Fibroblast of pulmonary artery (primary cell): Measurements from ENCODE around the gene FIG4.
A peak's percentile ranks its signal among the peaks of the same experiment; 100 is the strongest.
"Not testable (repeated sequence)": the region's sequence is repeated elsewhere in the genome, so short reads cannot be mapped to it uniquely, and the experiment has no call there.

Experiments used
- DNase-seq: peaks from one replicate; pipeline ENCODE4 v3.0.0-alpha.2; 2010; ENCODE audit warnings: low read depth
- H3K4me3 ChIP-seq: replicated peaks from 2 replicates; pipeline ENCODE4 v1.5.1; 2011; ENCODE audit warnings: low read depth, mild to moderate bottlenecking, control low read depth, low read length, moderate library complexity
- CTCF ChIP-seq: IDR thresholded peaks from 2 replicates; pipeline ENCODE4 v1.5.1; 2011; ENCODE audit warnings: mild to moderate bottlenecking, control low read depth, low read length, inconsistent platforms; ENCODE audit errors: missing control alignments

The FIG4 gene

GRCh38 chr6:109767961-109768360, 76.9 kb downstream of the FIG4 start:
- H3K4me3 ChIP-seq = no peak overlapping the region
- TF ChIP-seq CTCF = no peak
- DNase-seq = peak; percentile 25

- no peak for TF ChIP-seq CTCF
- H3K4me3 ChIP-seq = no peak overlapping the region
- DNase-seq = no peak
Observed at GRCh38 chr6:109768485-109768884, 77.4 kb downstream of the FIG4 start.

- TF ChIP-seq CTCF = no peak
- DNase-seq = no peak
- no peak overlapping the region for H3K4me3 ChIP-seq
Observed at GRCh38 chr6:109769213-109769612, 78.1 kb downstream of the FIG4 start.

- no peak overlapping the region for H3K4me3 ChIP-seq
- TF ChIP-seq CTCF = no peak
- DNase-seq = no peak
Observed at GRCh38 chr6:109770047-109770446, 79.0 kb downstream of the FIG4 start.

- DNase-seq = no peak
- no peak overlapping the region for H3K4me3 ChIP-seq
- no peak for TF ChIP-seq CTCF
Observed at GRCh38 chr6:109770779-109771178, 79.7 kb downstream of the FIG4 start.

- H3K4me3 ChIP-seq, DNase-seq: not testable (repeated sequence)
Observed at GRCh38 chr6:109771939-109772755, 81.1 kb downstream of the FIG4 start.

GRCh38 chr6:109772883-109773431, 81.9 kb downstream of the FIG4 start:
- no peak for DNase-seq
- TF ChIP-seq CTCF = no peak
- H3K4me3 ChIP-seq = no peak overlapping the region
